Amygdala (tissue), 56 donors: ENCODE measurements around the gene MLST8.

Experiments used
- DNase-seq, 56 donors: peaks; one replicate each; lab custom pipeline; 2025; lab: John Stamatoyannopoulos, UW

MLST8 gene

GRCh38 chr16:2172688-2173335 lies 32.4 kb upstream of the MLST8 start:
- DNase-seq = no peak

- DNase-seq = no peak
These were observed 31.9 kb upstream of the MLST8 start for GRCh38 chr16:2173366-2173765.

GRCh38 chr16:2173916-2174315 lies 31.3 kb upstream of the MLST8 start:
- DNase-seq = no peak

GRCh38 chr16:2174396-2175131 lies 30.7 kb upstream of the MLST8 start:
- peak in 7 of 56 donors; percentile 13 to 25 (median 23) for DNase-seq

- no peak for DNase-seq
These were observed 29.8 kb upstream of the MLST8 start for GRCh38 chr16:2175454-2175853.

GRCh38 chr16:2176047-2176446 lies 29.2 kb upstream of the MLST8 start:
- DNase-seq = no peak

- no peak for DNase-seq
These were observed 28.2 kb upstream of the MLST8 start for GRCh38 chr16:2177101-2177500.

- DNase-seq = no peak
These were observed 27.7 kb upstream of the MLST8 start for GRCh38 chr16:2177561-2177960.

GRCh38 chr16:2178321-2179106 lies 26.7 kb upstream of the MLST8 start:
- peak in 2 of 56 donors; percentile 10 to 46 for DNase-seq

GRCh38 chr16:2179107-2179501 lies 26.1 kb upstream of the MLST8 start:
- DNase-seq = no peak

GRCh38 chr16:2179576-2179975 lies 25.7 kb upstream of the MLST8 start:
- DNase-seq = no peak

- DNase-seq = no peak
These were observed 24.8 kb upstream of the MLST8 start for GRCh38 chr16:2180461-2180860.

GRCh38 chr16:2180962-2181923 lies 24.0 kb upstream of the MLST8 start:
- peak in 5 of 56 donors; percentile 23 to 36 (median 31) for DNase-seq

- DNase-seq = no peak
These were observed 23.3 kb upstream of the MLST8 start for GRCh38 chr16:2181952-2182351.

GRCh38 chr16:2183671-2184070 lies 21.6 kb upstream of the MLST8 start:
- no peak for DNase-seq

GRCh38 chr16:2184346-2184745 lies 20.9 kb upstream of the MLST8 start:
- no peak for DNase-seq

GRCh38 chr16:2184962-2185361 lies 20.3 kb upstream of the MLST8 start:
- DNase-seq = no peak

- DNase-seq = no peak
These were observed 19.2 kb upstream of the MLST8 start for GRCh38 chr16:2186064-2186463.

GRCh38 chr16:2186505-2186904 lies 18.7 kb upstream of the MLST8 start:
- DNase-seq = no peak

GRCh38 chr16:2187212-2187611 lies 18.0 kb upstream of the MLST8 start:
- DNase-seq = no peak
